GM19099 (cell line): ENCODE measurements around the gene LEMD2.

Experiments used
- POLR2A ChIP-seq: IDR thresholded peaks from 3 replicates; pipeline ENCODE4 v1.6.1; 2011; ENCODE audit warnings: low read depth; ENCODE audit not compliant: insufficient read length; ENCODE audit errors: extremely low read depth

Gene LEMD2

GRCh38 chr6:33772902-33773472 lies 15.9 kb downstream of the LEMD2 start:
- TF ChIP-seq POLR2A = no peak

DNA sequence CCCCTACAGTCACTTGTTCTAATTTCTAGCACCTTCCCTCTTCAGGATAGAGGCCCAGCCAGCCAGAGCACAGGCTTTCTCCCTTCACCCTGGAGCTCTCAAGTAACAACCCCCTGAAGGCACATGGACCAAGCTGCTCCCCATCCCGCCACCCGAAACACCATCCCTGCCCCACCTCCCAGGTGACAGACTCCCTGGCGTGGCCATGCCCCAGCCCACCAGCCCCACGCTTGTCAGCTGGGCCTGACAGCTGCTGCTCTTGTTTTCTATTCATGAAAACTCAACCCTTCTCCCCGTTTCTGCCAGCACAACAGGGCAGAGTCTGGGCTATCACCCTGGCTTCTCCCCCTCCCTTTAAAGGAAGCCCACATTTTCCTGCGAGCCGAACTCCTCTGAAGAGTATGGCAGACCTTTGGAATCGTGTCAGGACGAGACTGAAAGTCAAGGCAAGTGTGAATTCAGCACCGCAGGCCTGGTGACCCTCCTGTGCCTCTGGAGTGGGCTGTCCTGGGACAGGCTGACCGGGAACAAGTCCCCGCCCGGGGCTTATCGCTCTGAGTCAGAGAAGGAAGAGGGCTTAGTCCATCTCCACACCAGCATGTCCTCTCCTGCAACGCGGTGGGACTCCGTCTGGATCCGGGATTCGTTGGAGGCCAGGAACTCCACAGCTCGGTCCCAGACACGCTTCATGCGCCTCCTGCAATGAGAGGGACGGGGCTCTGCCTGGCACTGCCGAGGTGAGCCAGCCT lies 16.7 kb downstream of the LEMD2 start:
- no peak for TF ChIP-seq POLR2A

GRCh38 chr6:33771146-33772081 lies 17.5 kb downstream of the LEMD2 start:
- TF ChIP-seq POLR2A = no peak

DNA sequence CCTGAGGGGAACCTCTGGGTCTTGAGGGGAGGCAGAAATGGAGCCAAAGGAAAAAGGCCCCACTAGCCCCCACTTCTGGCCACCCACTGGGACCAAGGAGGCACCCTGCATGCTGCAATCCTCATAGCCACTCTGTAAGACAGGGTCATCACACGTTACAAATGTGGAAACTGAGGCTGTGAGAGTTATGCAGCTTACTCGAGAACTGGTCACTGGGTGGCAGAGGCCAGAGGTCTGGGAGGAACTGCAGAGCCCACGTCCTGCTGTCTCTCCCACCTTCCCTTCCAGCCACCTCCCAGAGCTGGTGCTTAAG lies 18.1 kb downstream of the LEMD2 start:
- TF ChIP-seq POLR2A = no peak

- TF ChIP-seq POLR2A = no peak
Measured at GRCh38 chr6:33770124-33770832, 18.7 kb downstream of the LEMD2 start.

GRCh38 chr6:33769248-33769821 lies 19.6 kb downstream of the LEMD2 start:
- no peak for TF ChIP-seq POLR2A

DNA sequence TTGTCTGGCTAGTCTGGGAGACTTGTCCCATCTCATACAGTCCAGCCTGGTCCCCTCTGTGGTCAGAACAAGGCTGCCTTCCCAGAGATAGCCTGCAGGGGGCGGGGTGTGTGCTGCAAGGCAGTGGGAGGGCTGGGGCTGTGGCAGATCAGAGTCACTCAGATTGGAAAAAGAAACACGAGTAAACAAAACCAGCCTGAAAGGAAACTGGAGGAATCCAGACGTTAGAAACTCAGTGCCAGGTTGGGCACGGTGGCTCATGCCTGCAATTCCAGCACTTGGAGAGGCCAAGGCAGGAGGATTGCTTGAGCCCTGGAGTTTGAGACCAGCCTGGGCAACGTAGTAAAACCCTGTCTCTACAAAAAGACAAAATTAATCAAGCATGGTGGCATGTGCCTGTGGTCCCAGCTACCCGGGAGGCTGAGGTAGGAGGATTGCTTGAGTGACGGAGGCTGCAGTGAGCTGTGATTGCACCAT lies 20.2 kb downstream of the LEMD2 start:
- no peak for TF ChIP-seq POLR2A

DNA sequence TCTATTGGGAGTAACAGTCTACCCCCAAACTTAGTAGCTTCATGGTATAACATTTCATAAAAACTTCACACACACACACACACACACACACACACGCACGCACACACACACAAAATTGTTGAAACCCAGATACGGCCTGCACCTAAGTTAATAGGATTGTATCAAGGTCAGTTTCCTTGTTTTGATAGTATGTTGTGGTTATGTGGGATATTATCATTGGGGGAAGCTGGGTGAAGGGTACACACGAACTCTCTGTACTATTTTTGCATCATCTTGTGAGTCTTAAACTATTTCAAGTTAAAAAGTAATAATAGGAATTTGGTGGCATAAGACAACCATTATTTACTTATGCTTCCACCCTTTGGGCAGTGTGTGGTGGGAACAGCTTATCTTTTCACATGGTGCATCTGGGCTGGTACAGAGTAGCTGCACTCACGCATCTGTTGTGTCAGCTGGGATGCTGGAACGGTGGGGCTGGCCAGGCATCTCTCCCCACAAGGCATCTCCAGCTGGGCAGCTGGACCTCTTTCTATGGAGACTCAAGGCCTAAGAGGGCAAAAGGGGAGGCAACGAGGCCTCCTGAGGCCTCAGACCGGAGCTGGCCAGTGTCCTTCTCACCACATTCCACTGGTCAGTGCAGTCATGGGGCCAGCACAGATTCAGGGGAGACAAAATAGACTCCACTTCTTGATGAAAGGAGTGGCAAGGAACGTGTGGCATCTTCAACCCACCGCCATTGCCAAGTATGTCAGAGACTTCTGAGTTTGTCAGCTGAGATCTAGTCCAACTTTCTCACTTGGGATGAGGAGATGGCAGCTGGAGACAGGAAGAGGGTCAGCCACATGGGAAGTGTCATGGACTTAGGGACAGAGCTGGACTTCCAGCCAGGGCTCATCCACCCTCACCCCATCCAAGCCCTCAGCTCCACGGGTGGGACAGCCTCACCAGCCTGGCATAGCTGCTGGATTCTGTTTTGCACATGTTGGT lies 21.7 kb downstream of the LEMD2 start:
- no peak for TF ChIP-seq POLR2A

GRCh38 chr6:33765368-33765767 lies 23.6 kb downstream of the LEMD2 start:
- no peak for TF ChIP-seq POLR2A

DNA sequence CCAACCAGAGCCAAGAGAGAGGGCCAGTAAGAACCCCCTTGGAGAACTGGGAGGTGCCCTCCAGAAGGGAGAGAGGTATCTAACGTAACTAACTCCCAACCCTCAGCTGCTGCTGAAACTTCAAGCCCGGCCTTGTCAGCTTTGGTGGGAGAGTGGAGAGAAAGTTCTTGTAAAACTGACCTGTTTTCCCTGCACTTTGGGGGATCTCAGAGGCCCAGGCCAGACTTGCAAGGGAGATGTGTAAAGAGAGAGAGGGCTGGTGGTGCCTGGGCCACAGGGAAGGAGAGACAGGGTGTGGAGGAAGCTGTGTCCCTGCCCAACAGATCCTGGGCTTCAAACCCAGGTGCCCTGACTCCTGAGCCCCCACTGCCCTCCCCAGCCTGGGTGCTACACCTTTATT lies 24.9 kb downstream of the LEMD2 start:
- TF ChIP-seq POLR2A = no peak

DNA sequence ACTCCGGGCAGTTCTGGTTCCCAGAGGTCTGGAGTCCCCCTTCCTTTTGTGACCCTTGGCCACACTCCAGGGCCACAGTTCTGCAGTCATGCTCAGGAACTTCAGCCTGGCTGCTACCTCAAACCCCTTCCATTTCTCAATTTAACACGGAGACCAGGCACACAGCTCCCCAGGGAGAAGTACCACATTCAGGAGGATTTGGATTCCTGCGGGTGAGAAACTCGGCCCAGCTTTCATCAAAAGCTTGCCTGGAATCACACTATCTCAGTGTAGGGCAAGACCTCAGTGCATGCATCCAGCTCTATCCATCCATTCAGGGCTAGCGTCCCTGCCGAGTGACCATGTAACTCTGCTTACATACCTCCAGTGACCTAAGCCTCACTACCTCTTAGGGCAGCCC lies 25.4 kb downstream of the LEMD2 start:
- TF ChIP-seq POLR2A = no peak

DNA sequence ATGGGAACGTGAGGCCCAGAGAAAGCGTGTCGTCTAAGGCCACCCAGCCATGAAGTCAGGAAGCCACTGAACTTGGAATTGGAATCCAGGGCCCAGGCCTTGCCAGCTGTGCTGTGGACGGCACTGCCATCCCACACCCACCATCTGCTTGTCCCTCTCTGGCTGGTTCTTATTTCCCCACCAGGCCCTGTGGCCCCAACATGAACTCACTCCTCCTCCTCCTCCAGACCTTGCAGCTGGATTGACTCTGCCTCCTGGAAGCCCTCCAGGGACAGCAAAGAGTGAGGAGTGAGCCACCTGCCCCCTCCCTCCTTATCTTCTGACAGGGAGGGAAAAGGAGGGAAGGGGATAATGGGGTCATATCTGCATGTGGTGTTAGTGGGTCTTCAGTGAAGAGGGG lies 26.2 kb downstream of the LEMD2 start:
- TF ChIP-seq POLR2A = no peak

- TF ChIP-seq POLR2A = no peak
Measured at GRCh38 chr6:33761922-33762629, 26.9 kb downstream of the LEMD2 start.
